ENCODE measurements around the gene GPD2. TPM values are rescaled to one million over a fixed set of nuclear protein-coding genes. Genes with fewer than 3 reads are reported as not detected.

GPD2 gene
- total and polyA plus RNA-seq, 2 of the 4 experiments (the other 2 are of a cell fraction): 20.4 to 100 TPM

DNA sequence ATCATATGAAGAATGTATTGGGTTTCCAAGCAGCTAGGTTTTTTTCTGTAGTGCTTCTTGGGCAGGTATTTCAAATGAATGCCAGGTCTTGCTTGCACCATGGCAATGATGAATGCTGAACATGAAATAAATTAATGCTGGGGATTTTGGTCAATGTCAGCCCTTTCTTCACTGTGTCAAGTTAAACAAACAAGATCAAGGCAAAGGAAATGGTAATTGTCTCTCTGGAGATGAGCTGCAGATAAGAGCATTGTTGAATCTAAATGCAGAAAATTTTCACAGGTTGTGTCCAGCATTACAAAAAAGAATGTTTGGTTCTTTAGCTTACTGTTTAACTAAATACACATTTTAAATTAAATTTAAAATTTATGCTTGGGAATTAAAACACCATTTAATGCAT lies 144.3 kb downstream of the GPD2 start:
- H4K20me1 ChIP-seq (ENCODE audit: insufficient read depth, low read length): no peaks in the 10 kb centered on the region
- H2AFZ ChIP-seq (replicated peaks; ENCODE audit: low read length, poor library complexity): no peak overlapping the region
- H3K9ac ChIP-seq (ENCODE audit: low read depth, low read length): no peak overlapping the region
- no peak overlapping the region for H4K8ac ChIP-seq (ENCODE audit: low read depth in 2 of 2, low read length in 2 of 2)
- no peak overlapping the region for H2BK20ac ChIP-seq (ENCODE audit: low read depth, low read length)
- intact Hi-C loops (cut with micrococcal nuclease) (no loop called here), dilution Hi-C loops (cut with HindIII; ENCODE audit: low sequenced_read_pairs, unreplicated experiment) (no loop called here), in situ Hi-C loops (cut with MboI; ENCODE audit: low sequenced_read_pairs) (loop anchor here (10.0 to 25.0 kb wide), 3 partner anchors 243 to 1193 kb away; partner anchors contain the start of gene NR4A2)
- H4K91ac ChIP-seq (ENCODE audit: insufficient read depth, low read depth, low read length): no peak overlapping the region
- H2BK15ac ChIP-seq (ENCODE audit: low read depth, low read length): no peak overlapping the region
- no peaks in the 10 kb centered on the region for H3K79me1 ChIP-seq (ENCODE audit: low read depth in 1 of 2, low read length in 2 of 2)
- no peak overlapping the region for H2AK5ac ChIP-seq (ENCODE audit: low read depth, low read length)
- no TSS peak for BruUV-seq (replicated peaks)
- no peak overlapping the region for H2BK5ac ChIP-seq (ENCODE audit: low read depth, low read length, poor library complexity, severe bottlenecking)
- TF ChIP-seq RCOR1 (IDR thresholded peaks at IDR 0.05; ENCODE audit: insufficient replicate concordance, low read length) (no peak), MAFK (IDR thresholded peaks at IDR 0.05; ENCODE audit: low read depth, low read length) (no peak), MAZ (IDR thresholded peaks at IDR 0.05; ENCODE audit: borderline replicate concordance, low read depth, low read length) (no peak), POLR2A (IDR thresholded peaks at IDR 0.05; ENCODE audit: low read depth, low read length) (no peak), CHD1 (IDR thresholded peaks at IDR 0.05; ENCODE audit: low read depth, low read length) (no peak), FOS (IDR thresholded peaks at IDR 0.05; ENCODE audit: low read depth, low read length) (no peak), BHLHE40 (IDR thresholded peaks at IDR 0.05; ENCODE audit: low read depth, low read length) (no peak), MXI1 (IDR thresholded peaks at IDR 0.05; ENCODE audit: borderline replicate concordance, low read depth, low read length) (no peak), CEBPB (IDR thresholded peaks at IDR 0.05; ENCODE audit: low read depth, low read length) (no peak), RFX5 (IDR thresholded peaks at IDR 0.05; ENCODE audit: low read depth, low read length) (no peak), RAD21 (IDR thresholded peaks at IDR 0.05; ENCODE audit: low read length) (no peak), NFE2L2 (IDR thresholded peaks at IDR 0.05; ENCODE audit: low read depth, low read length) (no peak), SMC3 (IDR thresholded peaks at IDR 0.05; ENCODE audit: low read depth, low read length) (no peak)
- TF ChIP-seq, protein P1, sequence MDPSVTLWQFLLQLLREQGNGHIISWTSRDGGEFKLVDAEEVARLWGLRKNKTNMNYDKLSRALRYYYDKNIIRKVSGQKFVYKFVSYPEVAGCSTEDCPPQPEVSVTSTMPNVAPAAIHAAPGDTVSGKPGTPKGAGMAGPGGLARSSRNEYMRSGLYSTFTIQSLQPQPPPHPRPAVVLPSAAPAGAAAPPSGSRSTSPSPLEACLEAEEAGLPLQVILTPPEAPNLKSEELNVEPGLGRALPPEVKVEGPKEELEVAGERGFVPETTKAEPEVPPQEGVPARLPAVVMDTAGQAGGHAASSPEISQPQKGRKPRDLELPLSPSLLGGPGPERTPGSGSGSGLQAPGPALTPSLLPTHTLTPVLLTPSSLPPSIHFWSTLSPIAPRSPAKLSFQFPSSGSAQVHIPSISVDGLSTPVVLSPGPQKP (IDR thresholded peaks at IDR 0.05; ENCODE audit: borderline replicate concordance, low read depth, low read length): no peak
- TF ChIP-seq, protein P2, sequence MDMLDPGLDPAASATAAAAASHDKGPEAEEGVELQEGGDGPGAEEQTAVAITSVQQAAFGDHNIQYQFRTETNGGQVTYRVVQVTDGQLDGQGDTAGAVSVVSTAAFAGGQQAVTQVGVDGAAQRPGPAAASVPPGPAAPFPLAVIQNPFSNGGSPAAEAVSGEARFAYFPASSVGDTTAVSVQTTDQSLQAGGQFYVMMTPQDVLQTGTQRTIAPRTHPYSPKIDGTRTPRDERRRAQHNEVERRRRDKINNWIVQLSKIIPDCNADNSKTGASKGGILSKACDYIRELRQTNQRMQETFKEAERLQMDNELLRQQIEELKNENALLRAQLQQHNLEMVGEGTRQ (IDR thresholded peaks at IDR 0.05; ENCODE audit: low read depth, low read length): no peak
- TF ChIP-seq, protein P3, sequence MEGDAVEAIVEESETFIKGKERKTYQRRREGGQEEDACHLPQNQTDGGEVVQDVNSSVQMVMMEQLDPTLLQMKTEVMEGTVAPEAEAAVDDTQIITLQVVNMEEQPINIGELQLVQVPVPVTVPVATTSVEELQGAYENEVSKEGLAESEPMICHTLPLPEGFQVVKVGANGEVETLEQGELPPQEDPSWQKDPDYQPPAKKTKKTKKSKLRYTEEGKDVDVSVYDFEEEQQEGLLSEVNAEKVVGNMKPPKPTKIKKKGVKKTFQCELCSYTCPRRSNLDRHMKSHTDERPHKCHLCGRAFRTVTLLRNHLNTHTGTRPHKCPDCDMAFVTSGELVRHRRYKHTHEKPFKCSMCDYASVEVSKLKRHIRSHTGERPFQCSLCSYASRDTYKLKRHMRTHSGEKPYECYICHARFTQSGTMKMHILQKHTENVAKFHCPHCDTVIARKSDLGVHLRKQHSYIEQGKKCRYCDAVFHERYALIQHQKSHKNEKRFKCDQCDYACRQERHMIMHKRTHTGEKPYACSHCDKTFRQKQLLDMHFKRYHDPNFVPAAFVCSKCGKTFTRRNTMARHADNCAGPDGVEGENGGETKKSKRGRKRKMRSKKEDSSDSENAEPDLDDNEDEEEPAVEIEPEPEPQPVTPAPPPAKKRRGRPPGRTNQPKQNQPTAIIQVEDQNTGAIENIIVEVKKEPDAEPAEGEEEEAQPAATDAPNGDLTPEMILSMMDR (conservative IDR thresholded peaks at IDR 0.05; ENCODE audit: low read depth, low read length): no peak
- no peak overlapping the region for H3K27ac ChIP-seq (ENCODE audit: insufficient read depth, low read length)
- ChIA-PET CTCF (interaction anchor here (0.5 to 1.5 kb wide), 2 partner anchors 11 to 35 kb away, joined by 4 read pairs; no protein-coding TSS in a partner anchor), POLR2A (ENCODE audit: unreplicated experiment) (no interaction called here)
- no peaks in the 10 kb centered on the region for H3K9me1 ChIP-seq (ENCODE audit: insufficient read depth, low read length)
- no peak overlapping the region for H3K14ac ChIP-seq (replicated peaks; ENCODE audit: low read depth, low read length)
- H3K23ac ChIP-seq (ENCODE audit: low read depth, low read length): no peak overlapping the region
- no peaks in the 10 kb centered on the region for H3K36me3 ChIP-seq (ENCODE audit: control insufficient read depth, insufficient read depth, low read length)
- no peaks in the 10 kb centered on the region for H3K9me3 ChIP-seq (ENCODE audit: control insufficient read depth, insufficient read depth, low read length)
- H3K4me2 ChIP-seq (ENCODE audit: low read depth, low read length): no peak overlapping the region
- H3K18ac ChIP-seq (ENCODE audit: low read depth, low read length): no peak overlapping the region
- H4K5ac ChIP-seq (ENCODE audit: low read depth, low read length): no peak overlapping the region
- H3K56ac ChIP-seq (ENCODE audit: extremely low read depth, insufficient read depth, low read length): no peak overlapping the region
- no peak overlapping the region for H3K4ac ChIP-seq (ENCODE audit: low read depth, low read length)
- H2BK120ac ChIP-seq (ENCODE audit: low read depth, low read length): no peak overlapping the region
- H3K4me3 ChIP-seq (ENCODE audit: insufficient read depth, low read depth, low read length): no peak overlapping the region
- H3K27me3 ChIP-seq (ENCODE audit: control insufficient read depth, insufficient read depth, low read length): no peaks in the 10 kb centered on the region
- no peak for DNase-seq
- H3K4me1 ChIP-seq (ENCODE audit: control insufficient read depth, insufficient read depth, low read length): no peaks in the 10 kb centered on the region
- no peak overlapping the region for H2AK9ac ChIP-seq (replicated peaks; ENCODE audit: low read depth, low read length, poor library complexity)
- no peak for ATAC-seq (ENCODE audit: low read depth)

All from IMR-90 (cell line).